SK-N-SH (cell line): Measurements from ENCODE around the gene CFHR3. TPM values are rescaled to one million over a fixed set of nuclear protein-coding genes. Genes with fewer than 3 reads are reported as not detected.

ENCODE experiments used
- CTCF ChIA-PET: fragments of 300-600, 350-600 bp; formaldehyde crosslinking; extraction: SDS; loops from one replicate; lab custom pipeline; 2021; lab: Yijun Ruan, JAX
- POLR2A ChIA-PET: fragments of 350-600 bp; sonication (Branson Sonifier 250); formaldehyde crosslinking; extraction: SDS; loops from one replicate; lab custom pipeline; 2020; ENCODE audit warnings: antibody characterized with exemption, inconsistent platforms; lab: Yijun Ruan, JAX
- DNase-seq: peaks from one replicate; pipeline ENCODE4 v3.0.0; 2012
- H2AFZ ChIP-seq: fragments of 200-600 bp; sonication (generic); 2 replicates; pipeline ENCODE4 v1.8.1; 2016; ENCODE audit warnings: antibody characterized with exemption, mild to moderate bottlenecking, low read depth
- H3F3A ChIP-seq: fragments of 200-600 bp; sonication (generic); replicated peaks from 2 replicates; pipeline ENCODE3; 2016; ENCODE audit warnings: antibody characterized with exemption, mild to moderate bottlenecking; ENCODE audit not compliant: insufficient read depth
- H3K27ac ChIP-seq, 2 experiments: fragments of 200-500 bp in 1 of 2; fragments of 200-600 bp in 1 of 2; sonication (Bioruptor generic) in 1 of 2; sonication (generic), shearing (Covaris generic) in 1 of 2; 2 replicates each; pipeline versions ENCODE4 v1.5.1 to v1.6.1; 2014 to 2016; ENCODE audit warnings: low read depth in 2 of 2, inconsistent platforms in 1 of 2, low read length in 1 of 2, mild to moderate bottlenecking in 1 of 2, mixed read lengths in 1 of 2
- H3K27me3 ChIP-seq: fragments of 200-600 bp; sonication (generic), shearing (Covaris generic); 2 replicates; pipeline ENCODE4 v1.6.1; 2016; ENCODE audit warnings: mixed run types; ENCODE audit not compliant: insufficient read depth
- H3K36me3 ChIP-seq, 2 experiments: fragments of 200-500 bp in 1 of 2; fragments of 200-600 bp in 1 of 2; sonication (Bioruptor generic) in 1 of 2; sonication (generic) in 1 of 2; replicated peaks in 1 of 2; 2 replicates each; pipeline versions ENCODE3 to v1.5.1; 2014 to 2016; ENCODE audit warnings: low read length in 1 of 2, mild to moderate bottlenecking in 1 of 2; ENCODE audit not compliant: insufficient read depth in 2 of 2, control insufficient read depth in 1 of 2
- H3K4me1 ChIP-seq, 2 experiments: fragments of 200-500 bp in 1 of 2; fragments of 200-600 bp in 1 of 2; sonication (Bioruptor generic) in 1 of 2; sonication (generic), shearing (Covaris generic) in 1 of 2; 2 replicates each; pipeline versions ENCODE4 v1.5.1 to v1.6.1; 2014 to 2016; ENCODE audit warnings: low read depth in 1 of 2, low read length in 1 of 2, mixed run types in 1 of 2; ENCODE audit not compliant: insufficient read depth in 2 of 2, control insufficient read depth in 1 of 2
- H3K4me2 ChIP-seq: fragments of 200-600 bp; sonication (generic), shearing (Covaris generic); 2 replicates; pipeline ENCODE4 v1.6.1; 2017; ENCODE audit warnings: mixed run types
- H3K4me3 ChIP-seq, 2 experiments: fragments of 200-500 bp in 1 of 2; fragments of 200-600 bp in 1 of 2; sonication (Bioruptor generic) in 1 of 2; sonication (generic), shearing (Covaris generic) in 1 of 2; 2 replicates each; pipeline versions ENCODE4 v1.5.1 to v1.8.1; 2014 to 2016; ENCODE audit warnings: low read depth in 2 of 2, inconsistent platforms in 1 of 2, low read length in 1 of 2, mild to moderate bottlenecking in 1 of 2, mixed read lengths in 1 of 2, moderate library complexity in 1 of 2
- H3K79me2 ChIP-seq: fragments of 200-600 bp; sonication (generic); 2 replicates; pipeline ENCODE4 v1.8.1; 2017; ENCODE audit warnings: mild to moderate bottlenecking; ENCODE audit not compliant: insufficient read depth
- H3K9ac ChIP-seq: fragments of 200-600 bp; sonication (generic); 2 replicates; pipeline ENCODE4 v1.6.1; 2017; ENCODE audit warnings: mixed run types
- H3K9me2 ChIP-seq: fragments of 200-600 bp; sonication (generic); 2 replicates; pipeline ENCODE4 v1.6.1; 2017; ENCODE audit warnings: mixed run types
- H3K9me3 ChIP-seq: fragments of 200-600 bp; sonication (generic); 2 replicates; pipeline ENCODE4 v1.6.1; 2017; ENCODE audit warnings: mixed run types, mild to moderate bottlenecking, moderate library complexity
- H4K20me1 ChIP-seq: fragments of 200-600 bp; sonication (generic); 2 replicates; pipeline ENCODE4 v1.6.1; 2017; ENCODE audit warnings: mild to moderate bottlenecking, mixed run types; ENCODE audit not compliant: insufficient read depth
- RFX5 ChIP-seq: IDR thresholded peaks from 2 replicates; pipeline ENCODE4 v1.6.1; 2012; ENCODE audit warnings: mild to moderate bottlenecking, improper control_type of control experiment, low read length
- RXRA ChIP-seq: IDR thresholded peaks from 2 replicates; pipeline ENCODE4 v1.4.0; 2012; ENCODE audit warnings: low read depth, mild to moderate bottlenecking, borderline replicate concordance
- SIN3A ChIP-seq: IDR thresholded peaks from 2 replicates; pipeline ENCODE4 v1.6.1; 2012; ENCODE audit warnings: low read depth, mild to moderate bottlenecking, low read length, moderate library complexity, borderline replicate concordance
- WGBS: methylation state at CpG from one replicate; pipeline ENCODE4 v1.1.6; 2017; ENCODE audit warnings: low lambda C conversion rate; 5-methylcytosine and 5-hydroxymethylcytosine counted together
- polyA plus RNA-seq, 3 experiments: library from polyadenylated mRNA; depleted of rRNA; stranded (reverse); fragments of >200 nt; gene quantifications; 2 replicates each; pipeline ENCODE4 v1.2.3, GENCODE V29; 2012
- TF ChIP-seq, protein P1 (sequence below): IDR thresholded peaks from 2 replicates; pipeline ENCODE4 v1.6.1; 2012; ENCODE audit warnings: mild to moderate bottlenecking, low read depth, low read length, moderate library complexity

The CFHR3 gene
- polyA plus RNA-seq, 1 of the 3 experiments (the other 2 are of a cell fraction): 0.18 TPM

DNA sequence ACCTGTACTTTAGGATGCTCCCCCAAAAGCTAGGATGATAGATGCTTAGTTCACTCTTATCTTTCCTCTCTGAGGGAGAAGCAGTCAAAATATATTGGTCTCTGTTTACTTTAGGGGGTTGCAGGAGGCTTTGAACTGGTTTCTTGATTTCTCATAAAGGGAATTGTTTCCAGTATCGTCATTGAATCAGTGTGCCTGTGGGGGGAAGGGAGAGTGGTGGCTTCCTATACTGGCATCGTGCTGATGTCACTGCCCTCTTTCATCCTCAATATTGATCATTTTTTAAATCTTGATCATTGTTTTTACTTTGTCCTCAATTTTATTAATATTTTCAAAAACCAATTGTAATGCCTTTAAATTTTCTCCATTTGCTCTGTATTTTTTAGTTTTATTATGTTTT, 40.2 kb upstream of the CFHR3 start:
- TF ChIP-seq RXRA: no peak
- no peak for TF ChIP-seq SIN3A
- TF ChIP-seq, protein P1, sequence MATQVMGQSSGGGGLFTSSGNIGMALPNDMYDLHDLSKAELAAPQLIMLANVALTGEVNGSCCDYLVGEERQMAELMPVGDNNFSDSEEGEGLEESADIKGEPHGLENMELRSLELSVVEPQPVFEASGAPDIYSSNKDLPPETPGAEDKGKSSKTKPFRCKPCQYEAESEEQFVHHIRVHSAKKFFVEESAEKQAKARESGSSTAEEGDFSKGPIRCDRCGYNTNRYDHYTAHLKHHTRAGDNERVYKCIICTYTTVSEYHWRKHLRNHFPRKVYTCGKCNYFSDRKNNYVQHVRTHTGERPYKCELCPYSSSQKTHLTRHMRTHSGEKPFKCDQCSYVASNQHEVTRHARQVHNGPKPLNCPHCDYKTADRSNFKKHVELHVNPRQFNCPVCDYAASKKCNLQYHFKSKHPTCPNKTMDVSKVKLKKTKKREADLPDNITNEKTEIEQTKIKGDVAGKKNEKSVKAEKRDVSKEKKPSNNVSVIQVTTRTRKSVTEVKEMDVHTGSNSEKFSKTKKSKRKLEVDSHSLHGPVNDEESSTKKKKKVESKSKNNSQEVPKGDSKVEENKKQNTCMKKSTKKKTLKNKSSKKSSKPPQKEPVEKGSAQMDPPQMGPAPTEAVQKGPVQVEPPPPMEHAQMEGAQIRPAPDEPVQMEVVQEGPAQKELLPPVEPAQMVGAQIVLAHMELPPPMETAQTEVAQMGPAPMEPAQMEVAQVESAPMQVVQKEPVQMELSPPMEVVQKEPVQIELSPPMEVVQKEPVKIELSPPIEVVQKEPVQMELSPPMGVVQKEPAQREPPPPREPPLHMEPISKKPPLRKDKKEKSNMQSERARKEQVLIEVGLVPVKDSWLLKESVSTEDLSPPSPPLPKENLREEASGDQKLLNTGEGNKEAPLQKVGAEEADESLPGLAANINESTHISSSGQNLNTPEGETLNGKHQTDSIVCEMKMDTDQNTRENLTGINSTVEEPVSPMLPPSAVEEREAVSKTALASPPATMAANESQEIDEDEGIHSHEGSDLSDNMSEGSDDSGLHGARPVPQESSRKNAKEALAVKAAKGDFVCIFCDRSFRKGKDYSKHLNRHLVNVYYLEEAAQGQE: no peak
- no peak for TF ChIP-seq RFX5
- TF ChIP-seq, all 33 proteins: peak for 0
- 15% methylated on average over 2 of the region's 2 CpGs for WGBS
- H3K27ac ChIP-seq: no peak overlapping the region
- H3K4me1 ChIP-seq: no peaks in the 10 kb centered on the region; a peak in 1 of 4 replicates
- ChIA-PET POLR2A (no interaction called here), CTCF (interaction anchor here (0.5 to 1.8 kb wide), 2 partner anchors 11 to 217 kb away, joined by 3 to 5 read pairs; no protein-coding TSS in a partner anchor)
- no peaks in the 10 kb centered on the region for H3K79me2 ChIP-seq
- H2AFZ ChIP-seq: peak overlapping the region; percentile 73
- DNase-seq: no peak
- H3K9ac ChIP-seq: no peak overlapping the region
- no peaks in the 10 kb centered on the region; the same call in 1 of the 2 replicates for H3K9me3 ChIP-seq
- no peaks in the 10 kb centered on the region for H3F3A ChIP-seq
- no peaks in the 10 kb centered on the region for H3K27me3 ChIP-seq
- no peak overlapping the region for H3K4me2 ChIP-seq
- no peak overlapping the region for H3K4me3 ChIP-seq
- no peaks in the 10 kb centered on the region for H4K20me1 ChIP-seq
- no peaks in the 10 kb centered on the region for H3K9me2 ChIP-seq
- no peaks in the 10 kb centered on the region for H3K36me3 ChIP-seq

DNA sequence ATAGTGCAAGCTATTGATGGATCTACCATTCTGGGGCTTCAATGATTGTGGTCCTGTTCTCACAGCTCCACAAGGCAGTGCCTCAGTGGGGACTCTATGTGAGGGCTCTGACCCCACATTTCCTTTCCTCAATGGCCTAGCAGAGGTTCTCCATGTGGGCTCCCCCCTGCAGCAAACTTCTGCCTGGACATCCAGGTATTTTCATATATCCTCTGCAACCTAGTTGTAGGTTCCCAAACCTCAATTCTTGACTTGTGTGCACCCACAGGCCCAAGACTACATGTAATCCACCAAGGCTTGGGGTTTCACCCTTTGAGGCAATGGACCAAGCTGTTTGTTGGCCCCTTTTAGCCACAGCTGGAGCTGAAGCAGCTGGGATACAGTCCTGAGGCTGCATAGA, 35.9 kb upstream of the CFHR3 start:
- Histone ChIP-seq H3K27me3 (no peaks in the 10 kb centered on the region), H3K36me3 (no peaks in the 10 kb centered on the region), H3K9me2 (no peaks in the 10 kb centered on the region), H3K79me2 (no peaks in the 10 kb centered on the region), H3K9ac (no peak overlapping the region), H3K9me3 (no peaks in the 10 kb centered on the region; the same call in 1 of the 2 replicates), H3K27ac (no peak overlapping the region), H2AFZ (no peak overlapping the region), H3K4me3 (no peak overlapping the region), H3K4me1 (no peaks in the 10 kb centered on the region; a peak in 1 of 4 replicates), H4K20me1 (no peaks in the 10 kb centered on the region), H3K4me2 (no peak overlapping the region), H3F3A (no peaks in the 10 kb centered on the region)
- DNase-seq: no peak
- POLR2A ChIA-PET: no interaction called here
- TF ChIP-seq, protein P1: no peak
- CTCF ChIA-PET: interaction anchor here (1.2 kb wide), 1 partner anchor 618 kb away, joined by 3 read pairs; no protein-coding TSS in a partner anchor
